Endothelial cell of umbilical vein (primary cell): ENCODE data around the gene AASDH. TPM values are rescaled to one million over a fixed set of nuclear protein-coding genes. Genes with fewer than 3 reads are reported as not detected.

Experiments used
- BruUV-seq: library from RNA; stranded (reverse); fragments of 400-500 nt; replicated peaks from 2 replicates; lab custom pipeline; 2021; lab: Mats Ljungman, UMichigan
- CTCF ChIA-PET: fragments of 300-600, 350-600 bp; sonication (Branson Sonifier 250); formaldehyde crosslinking; loops from one replicate; lab custom pipeline; 2021; ENCODE audit warnings: antibody characterized with exemption, inconsistent platforms; lab: Charles Lee
- POLR2A ChIA-PET: fragments of 300-600, 350-600 bp; sonication (Branson Sonifier 250); formaldehyde crosslinking; loops from one replicate; lab custom pipeline; 2021; ENCODE audit warnings: antibody characterized with exemption, inconsistent platforms; lab: Charles Lee
- DNase-seq: peaks from one replicate; pipeline ENCODE4 v3.0.0-alpha.2; 2011; ENCODE audit warnings: low read depth, low spot score
- FAIRE-seq: peaks from 2 replicates; lab custom pipeline; 2011; peaks lifted over from hg19 to GRCh38; lab: Jason Lieb, UNC
- H2AFZ ChIP-seq: 2 replicates; pipeline ENCODE4 v1.6.0; 2012; ENCODE audit warnings: low read depth, low read length, control low read depth, inconsistent platforms
- H3K27ac ChIP-seq: 2 replicates; pipeline ENCODE4 v1.5.1; 2011; ENCODE audit warnings: low read depth, mild to moderate bottlenecking, control low read depth, low read length, moderate library complexity; ENCODE audit not compliant: insufficient read depth
- H3K27me3 ChIP-seq, 2 experiments: 2 replicates each; pipeline versions ENCODE4 v1.6.0 to v1.6.1; 2011; ENCODE audit warnings: low read length in 2 of 2, mixed read lengths in 1 of 2; ENCODE audit not compliant: control insufficient read depth in 2 of 2, insufficient read depth in 2 of 2
- H3K36me3 ChIP-seq, 2 experiments: 2 replicates in 1 of 2; 3 replicates in 1 of 2; pipeline ENCODE4 v1.5.1; 2011; ENCODE audit warnings: low read length in 2 of 2, mild to moderate bottlenecking in 1 of 2, moderate library complexity in 1 of 2; ENCODE audit not compliant: control insufficient read depth in 2 of 2, insufficient read depth in 2 of 2; ENCODE audit errors: extremely low read depth in 1 of 2
- H3K4me1 ChIP-seq: 3 replicates; pipeline ENCODE4 v1.5.1; 2011; ENCODE audit warnings: mild to moderate bottlenecking, low read length; ENCODE audit not compliant: control insufficient read depth, insufficient read depth; ENCODE audit errors: extremely low read depth
- H3K4me2 ChIP-seq: 2 replicates; pipeline ENCODE4 v1.6.1; 2011; ENCODE audit warnings: low read length, control low read depth, mixed read lengths; ENCODE audit not compliant: insufficient read depth
- H3K4me3 ChIP-seq, 3 experiments: fragments of 200-600 bp in 1 of 3; sonication (generic), shearing (Covaris generic) in 1 of 3; replicated peaks in 1 of 3; 2 replicates each; pipeline ENCODE4 v1.5.1; 2011 to 2016; ENCODE audit warnings: control low read depth in 3 of 3, low read length in 3 of 3, mild to moderate bottlenecking in 2 of 3, inconsistent platforms in 1 of 3, low read depth in 1 of 3, moderate library complexity in 1 of 3; ENCODE audit not compliant: insufficient read depth in 1 of 3
- H3K79me2 ChIP-seq: 2 replicates; pipeline ENCODE4 v1.6.0; 2012; ENCODE audit warnings: low read length, inconsistent platforms; ENCODE audit not compliant: control insufficient read depth, insufficient read depth
- H3K9ac ChIP-seq: replicated peaks from 2 replicates; pipeline ENCODE3; 2011; ENCODE audit warnings: low read length, control low read depth; ENCODE audit not compliant: insufficient read depth; ENCODE audit errors: extremely low read depth
- H3K9me1 ChIP-seq: replicated peaks from 3 replicates; pipeline ENCODE4 v1.6.0; 2011; ENCODE audit warnings: mild to moderate bottlenecking, low read length; ENCODE audit not compliant: control insufficient read depth, insufficient read depth; ENCODE audit errors: extremely low read depth
- H3K9me3 ChIP-seq: replicated peaks from 2 replicates; pipeline ENCODE4 v1.5.1; 2012; ENCODE audit warnings: low read length, inconsistent platforms; ENCODE audit not compliant: control insufficient read depth, insufficient read depth
- H4K20me1 ChIP-seq: replicated peaks from 2 replicates; pipeline ENCODE3; 2011; ENCODE audit warnings: mild to moderate bottlenecking, low read length; ENCODE audit not compliant: control insufficient read depth, insufficient read depth; ENCODE audit errors: extremely low read depth
- EZH2 ChIP-seq: IDR thresholded peaks from 2 replicates; pipeline ENCODE4 v1.6.1; 2012; ENCODE audit warnings: borderline replicate concordance, low read depth, mild to moderate bottlenecking, moderate library complexity, low read length, inconsistent platforms; ENCODE audit not compliant: severe bottlenecking
- FOS ChIP-seq: IDR thresholded peaks from 2 replicates; pipeline ENCODE4 v1.6.1; 2011; ENCODE audit warnings: mild to moderate bottlenecking, low read length, moderate library complexity, borderline replicate concordance; ENCODE audit not compliant: insufficient read depth
- GATA2 ChIP-seq: IDR thresholded peaks from 2 replicates; pipeline ENCODE4 v1.7.0; 2011; ENCODE audit warnings: low read depth, mild to moderate bottlenecking, moderate library complexity, mixed read lengths, low read length; ENCODE audit not compliant: insufficient read length, insufficient read depth
- POLR2AphosphoS5 ChIP-seq: IDR thresholded peaks from 2 replicates; pipeline ENCODE4 v1.6.1; 2012; ENCODE audit warnings: low read depth, mild to moderate bottlenecking, control low read depth, low read length, moderate library complexity; ENCODE audit not compliant: insufficient read depth
- dilution Hi-C: fragments of 300-500 bp; cut with MboI; formaldehyde crosslinking; loops from one replicate; pipeline ENCODE4 v1.15.0; 2019; ENCODE audit warnings: low sequenced_read_pairs; ENCODE audit not compliant: extremely low pct_ligation_motif_present
- intact Hi-C: fragments of 100-400 bp; cut with micrococcal nuclease; formaldehyde crosslinking; loops from one replicate; pipeline ENCODE4 v1.10.0; 2022
- polyA plus RNA-seq, 4 experiments: library from polyadenylated mRNA; depleted of rRNA in 3 of 4; stranded (reverse) in 3 of 4; unstranded in 1 of 4; fragments of >200 nt; gene quantifications; 2 replicates each; pipeline versions ENCODE4 v1.2.1 to v1.2.3, GENCODE V29; 2011 to 2012; ENCODE audit warnings: missing spikeins in 1 of 4
- total RNA-seq: library from RNA; stranded (reverse); gene quantifications from 2 replicates; pipeline ENCODE4 v1.2.3, GENCODE V29; 2021
- TF ChIP-seq, protein P1 (sequence below): IDR thresholded peaks from 2 replicates; pipeline ENCODE4 v1.6.1; 2011; ENCODE audit not compliant: insufficient read depth, insufficient read length
- TF ChIP-seq, protein P2 (sequence below), 2 donors: IDR thresholded peaks; 1 replicate in 1 of 2; 2 replicates in 1 of 2; pipeline ENCODE4 v1.5.1; 2011; ENCODE audit warnings: low read length in 2 of 2, mild to moderate bottlenecking in 2 of 2, moderate library complexity in 2 of 2, control low read depth in 1 of 2, inconsistent platforms in 1 of 2, low read depth in 1 of 2; ENCODE audit not compliant: insufficient read depth in 1 of 2; ENCODE audit errors: extremely low read depth in 1 of 2

The AASDH gene
- total and polyA plus RNA-seq, 2 donors (not counting 3 experiments of a cell fraction or from before 2014, with no cell fraction given) = 4.2 to 9.5 TPM

DNA sequence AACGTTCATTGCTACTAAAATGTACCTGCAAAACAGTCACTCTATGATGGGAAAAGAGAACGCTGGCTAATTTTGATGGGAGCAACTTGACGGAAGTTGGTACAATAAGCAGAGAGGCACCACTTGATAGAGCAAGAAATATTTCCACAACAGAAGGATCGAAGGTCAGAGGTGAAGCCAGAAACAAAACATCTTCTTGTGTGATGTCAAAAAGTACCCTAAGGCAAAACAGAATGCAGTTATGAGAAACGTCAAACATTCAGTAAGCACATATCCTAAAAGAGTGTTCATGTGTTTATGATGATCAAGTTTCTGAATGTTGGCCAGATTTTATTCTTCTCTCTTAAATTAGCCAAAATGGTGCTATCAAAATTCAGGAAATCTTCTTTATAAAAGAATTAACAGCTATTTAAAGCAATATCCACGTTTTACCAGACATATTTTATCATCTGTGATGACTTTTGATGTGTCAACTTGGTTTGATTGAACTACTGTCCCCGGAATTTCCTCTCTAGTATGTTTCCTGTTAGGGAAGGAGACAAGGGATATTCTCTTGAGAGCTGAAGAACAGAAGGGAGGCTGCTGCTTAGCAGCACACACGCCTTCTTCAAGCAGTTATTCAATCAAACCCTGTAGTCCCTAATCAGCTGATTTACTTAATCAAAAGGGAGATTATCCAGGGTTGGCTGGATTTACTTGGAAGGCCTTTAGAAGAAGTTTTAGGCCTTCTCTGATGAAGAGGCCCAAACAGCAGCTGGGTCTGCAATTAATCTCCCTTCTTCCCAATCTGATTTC lies 15.7 kb downstream of the AASDH start:
- no TSS peak for BruUV-seq
- peaks cover 3% of the 10 kb centered on the region for H3K4me1 ChIP-seq
- FAIRE-seq = peak; percentile 28

More for the DNA sequence above, 15.7 kb downstream of the AASDH start:
- ChIA-PET CTCF (no interaction called here), POLR2A (no interaction called here)
- H3K27me3 ChIP-seq = no peaks in the 10 kb centered on the region
- no peaks in the 10 kb centered on the region for H3K9me3 ChIP-seq
- intact Hi-C loops = no loop called here
- no peaks in the 10 kb centered on the region for H4K20me1 ChIP-seq
- H3K9ac ChIP-seq = no peak overlapping the region
- no peak overlapping the region for H3K4me2 ChIP-seq
- H3K9me1 ChIP-seq = no peaks in the 10 kb centered on the region
- no peak overlapping the region for H3K4me3 ChIP-seq
- no peak for TF ChIP-seq FOS
- no peak for TF ChIP-seq GATA2
- TF ChIP-seq POLR2AphosphoS5 = no peak
- TF ChIP-seq, protein P1, sequence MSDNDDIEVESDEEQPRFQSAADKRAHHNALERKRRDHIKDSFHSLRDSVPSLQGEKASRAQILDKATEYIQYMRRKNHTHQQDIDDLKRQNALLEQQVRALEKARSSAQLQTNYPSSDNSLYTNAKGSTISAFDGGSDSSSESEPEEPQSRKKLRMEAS = no peak
- TF ChIP-seq EZH2 = no peak
- TF ChIP-seq, protein P2, sequence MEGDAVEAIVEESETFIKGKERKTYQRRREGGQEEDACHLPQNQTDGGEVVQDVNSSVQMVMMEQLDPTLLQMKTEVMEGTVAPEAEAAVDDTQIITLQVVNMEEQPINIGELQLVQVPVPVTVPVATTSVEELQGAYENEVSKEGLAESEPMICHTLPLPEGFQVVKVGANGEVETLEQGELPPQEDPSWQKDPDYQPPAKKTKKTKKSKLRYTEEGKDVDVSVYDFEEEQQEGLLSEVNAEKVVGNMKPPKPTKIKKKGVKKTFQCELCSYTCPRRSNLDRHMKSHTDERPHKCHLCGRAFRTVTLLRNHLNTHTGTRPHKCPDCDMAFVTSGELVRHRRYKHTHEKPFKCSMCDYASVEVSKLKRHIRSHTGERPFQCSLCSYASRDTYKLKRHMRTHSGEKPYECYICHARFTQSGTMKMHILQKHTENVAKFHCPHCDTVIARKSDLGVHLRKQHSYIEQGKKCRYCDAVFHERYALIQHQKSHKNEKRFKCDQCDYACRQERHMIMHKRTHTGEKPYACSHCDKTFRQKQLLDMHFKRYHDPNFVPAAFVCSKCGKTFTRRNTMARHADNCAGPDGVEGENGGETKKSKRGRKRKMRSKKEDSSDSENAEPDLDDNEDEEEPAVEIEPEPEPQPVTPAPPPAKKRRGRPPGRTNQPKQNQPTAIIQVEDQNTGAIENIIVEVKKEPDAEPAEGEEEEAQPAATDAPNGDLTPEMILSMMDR (IDR thresholded peaks at IDR 0.05; ENCODE audit: extremely low read depth in 1 of 2, insufficient read depth in 1 of 2, low read depth in 1 of 2, low read length in 2 of 2) = no peak
- no peaks in the 10 kb centered on the region for H3K36me3 ChIP-seq
- DNase-seq = peak; percentile 12
- dilution Hi-C loops = no loop called here
- no peak overlapping the region for H2AFZ ChIP-seq
- no peak overlapping the region for H3K27ac ChIP-seq
- H3K79me2 ChIP-seq = no peaks in the 10 kb centered on the region
